ENCODE results near the gene IGF2. TPM values are rescaled to one million over a fixed set of nuclear protein-coding genes. Genes with fewer than 3 reads are reported as not detected.

IGF2 gene
- total RNA-seq, 1 experiment from 2014 or later: 0.35 TPM

DNA sequence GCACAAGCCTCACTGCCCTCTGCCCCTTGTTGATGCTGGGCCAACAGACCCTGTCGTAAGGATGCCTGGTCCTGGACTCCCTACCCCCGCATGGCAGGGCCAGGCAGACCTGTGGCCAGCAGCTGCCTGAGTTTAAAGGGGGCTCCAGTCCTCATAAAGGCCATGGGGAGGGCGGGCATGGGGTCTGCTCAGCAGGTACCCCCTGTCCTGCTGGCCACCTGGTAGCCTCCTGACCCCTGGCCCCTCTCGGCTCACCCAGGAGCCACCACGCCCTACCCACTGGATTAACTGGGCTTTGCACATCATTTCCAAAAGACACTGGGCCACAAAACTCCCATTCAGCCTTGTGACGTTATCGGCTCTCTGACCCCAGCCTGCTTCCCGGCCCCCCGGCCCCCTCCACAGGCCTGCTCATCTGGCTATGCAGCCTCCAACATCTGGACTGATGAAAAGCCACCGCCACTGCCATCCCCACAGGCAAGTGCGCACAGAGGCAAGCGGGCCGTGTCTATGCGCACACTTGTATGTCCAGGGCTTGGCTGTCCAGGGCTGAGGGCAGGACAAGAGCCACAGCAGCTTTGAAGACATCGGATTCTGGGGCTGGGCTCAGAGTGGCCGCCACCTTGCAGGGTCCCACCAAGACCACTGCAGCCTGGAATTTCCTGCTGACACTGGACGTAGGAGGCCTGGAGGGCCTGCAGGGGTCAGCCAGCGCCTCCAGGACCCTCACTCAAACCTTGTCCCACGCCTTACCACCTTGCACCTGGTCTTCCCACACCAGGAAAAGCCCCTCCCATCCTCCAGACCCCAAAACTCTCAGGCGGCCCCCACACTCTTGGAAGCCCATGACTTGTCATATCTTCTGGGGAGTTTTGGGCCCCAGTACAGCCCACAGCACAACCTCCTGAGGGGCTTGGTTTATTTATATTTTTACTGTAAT is 48.7 kb downstream of the IGF2 start:
- H3K27ac Mint-ChIP-seq (ENCODE audit: low read depth, unreplicated experiment): no peak overlapping the region
- TF ChIP-seq, protein P1, sequence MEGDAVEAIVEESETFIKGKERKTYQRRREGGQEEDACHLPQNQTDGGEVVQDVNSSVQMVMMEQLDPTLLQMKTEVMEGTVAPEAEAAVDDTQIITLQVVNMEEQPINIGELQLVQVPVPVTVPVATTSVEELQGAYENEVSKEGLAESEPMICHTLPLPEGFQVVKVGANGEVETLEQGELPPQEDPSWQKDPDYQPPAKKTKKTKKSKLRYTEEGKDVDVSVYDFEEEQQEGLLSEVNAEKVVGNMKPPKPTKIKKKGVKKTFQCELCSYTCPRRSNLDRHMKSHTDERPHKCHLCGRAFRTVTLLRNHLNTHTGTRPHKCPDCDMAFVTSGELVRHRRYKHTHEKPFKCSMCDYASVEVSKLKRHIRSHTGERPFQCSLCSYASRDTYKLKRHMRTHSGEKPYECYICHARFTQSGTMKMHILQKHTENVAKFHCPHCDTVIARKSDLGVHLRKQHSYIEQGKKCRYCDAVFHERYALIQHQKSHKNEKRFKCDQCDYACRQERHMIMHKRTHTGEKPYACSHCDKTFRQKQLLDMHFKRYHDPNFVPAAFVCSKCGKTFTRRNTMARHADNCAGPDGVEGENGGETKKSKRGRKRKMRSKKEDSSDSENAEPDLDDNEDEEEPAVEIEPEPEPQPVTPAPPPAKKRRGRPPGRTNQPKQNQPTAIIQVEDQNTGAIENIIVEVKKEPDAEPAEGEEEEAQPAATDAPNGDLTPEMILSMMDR (IDR thresholded peaks at IDR 0.05; ENCODE audit: unreplicated experiment): no peak
- POLR2A ChIA-PET: no interaction called here
- peaks cover 36% of the 10 kb centered on the region for H3K4me1 Mint-ChIP-seq (ENCODE audit: insufficient read depth, unreplicated experiment)
- intact Hi-C loops (cut with micrococcal nuclease): loop anchor here (5.0 kb wide), 1 partner anchor 52 kb away; no protein-coding TSS in a partner anchor
- H3K9me3 Mint-ChIP-seq (ENCODE audit: unreplicated experiment): peaks cover 8% of the 10 kb centered on the region
- H3K36me3 Mint-ChIP-seq (ENCODE audit: insufficient read depth, unreplicated experiment): peaks cover 4% of the 10 kb centered on the region
- DNase-seq (ENCODE audit: unreplicated experiment): no peak
- CTCF ChIA-PET: interaction anchor here (0.6 to 3.1 kb wide), 3 partner anchors 13 to 492 kb away, joined by 3 to 10 read pairs (median 4); no protein-coding TSS in a partner anchor
- BruUV-seq (replicated peaks): no TSS peak
- H3K27me3 Mint-ChIP-seq (ENCODE audit: insufficient read depth, unreplicated experiment): no peaks in the 10 kb centered on the region
- no peak overlapping the region for H3K4me3 Mint-ChIP-seq (ENCODE audit: unreplicated experiment)

DNA sequence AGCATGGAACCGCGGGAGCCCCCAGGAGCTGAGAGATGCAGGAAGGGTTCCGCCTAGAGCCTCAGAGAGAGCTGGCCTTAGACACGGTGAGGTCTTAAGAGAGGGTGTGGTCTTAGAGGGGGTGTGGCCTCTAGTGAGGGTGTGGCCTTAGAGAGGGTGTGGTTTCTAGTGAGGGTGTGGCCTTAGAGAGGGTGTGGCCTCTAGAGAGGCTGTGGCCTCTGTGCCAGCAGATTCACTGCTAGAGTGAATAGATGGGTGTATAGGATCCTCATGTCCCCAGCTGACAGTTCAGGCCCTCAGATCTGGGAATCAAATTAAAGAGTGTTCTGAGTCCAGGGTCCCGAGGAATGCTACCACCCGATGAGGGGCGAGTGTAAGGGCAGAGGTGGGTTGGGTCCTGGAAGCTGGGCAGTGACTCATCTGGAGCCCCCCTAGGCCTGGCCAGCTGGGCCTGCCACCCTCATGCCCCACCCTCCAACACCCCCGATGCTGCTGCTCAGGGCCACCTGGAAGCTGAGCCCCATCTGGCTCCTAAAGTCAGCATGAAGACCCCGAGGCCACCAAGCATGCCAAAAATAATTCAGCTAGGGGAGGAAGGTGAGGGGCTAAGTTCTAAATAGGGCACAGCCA is 49.5 kb downstream of the IGF2 start:
- no peak overlapping the region for H3K4me3 Mint-ChIP-seq (ENCODE audit: unreplicated experiment)
- intact Hi-C loops (cut with micrococcal nuclease): loop anchor here (5.0 kb wide), 1 partner anchor 53 kb away; no protein-coding TSS in a partner anchor
- H3K9me3 Mint-ChIP-seq (ENCODE audit: unreplicated experiment): peaks cover 16% of the 10 kb centered on the region
- H3K27me3 Mint-ChIP-seq (ENCODE audit: insufficient read depth, unreplicated experiment): no peaks in the 10 kb centered on the region
- ChIA-PET CTCF (interaction anchor here (0.6 to 3.1 kb wide), 3 partner anchors 13 to 491 kb away, joined by 3 to 10 read pairs (median 4); no protein-coding TSS in a partner anchor), POLR2A (interaction anchor here (0.5 kb wide), 1 partner anchor 347 kb away, joined by 3 read pairs; no protein-coding TSS in a partner anchor)
- H3K36me3 Mint-ChIP-seq (ENCODE audit: insufficient read depth, unreplicated experiment): peaks cover 4% of the 10 kb centered on the region
- H3K27ac Mint-ChIP-seq (ENCODE audit: low read depth, unreplicated experiment): no peak overlapping the region
- DNase-seq (ENCODE audit: unreplicated experiment): peak; percentile 65
- BruUV-seq (replicated peaks): no TSS peak
- H3K4me1 Mint-ChIP-seq (ENCODE audit: insufficient read depth, unreplicated experiment): peaks cover 36% of the 10 kb centered on the region
- TF ChIP-seq, protein P1 (IDR thresholded peaks at IDR 0.05; ENCODE audit: unreplicated experiment): no peak

DNA sequence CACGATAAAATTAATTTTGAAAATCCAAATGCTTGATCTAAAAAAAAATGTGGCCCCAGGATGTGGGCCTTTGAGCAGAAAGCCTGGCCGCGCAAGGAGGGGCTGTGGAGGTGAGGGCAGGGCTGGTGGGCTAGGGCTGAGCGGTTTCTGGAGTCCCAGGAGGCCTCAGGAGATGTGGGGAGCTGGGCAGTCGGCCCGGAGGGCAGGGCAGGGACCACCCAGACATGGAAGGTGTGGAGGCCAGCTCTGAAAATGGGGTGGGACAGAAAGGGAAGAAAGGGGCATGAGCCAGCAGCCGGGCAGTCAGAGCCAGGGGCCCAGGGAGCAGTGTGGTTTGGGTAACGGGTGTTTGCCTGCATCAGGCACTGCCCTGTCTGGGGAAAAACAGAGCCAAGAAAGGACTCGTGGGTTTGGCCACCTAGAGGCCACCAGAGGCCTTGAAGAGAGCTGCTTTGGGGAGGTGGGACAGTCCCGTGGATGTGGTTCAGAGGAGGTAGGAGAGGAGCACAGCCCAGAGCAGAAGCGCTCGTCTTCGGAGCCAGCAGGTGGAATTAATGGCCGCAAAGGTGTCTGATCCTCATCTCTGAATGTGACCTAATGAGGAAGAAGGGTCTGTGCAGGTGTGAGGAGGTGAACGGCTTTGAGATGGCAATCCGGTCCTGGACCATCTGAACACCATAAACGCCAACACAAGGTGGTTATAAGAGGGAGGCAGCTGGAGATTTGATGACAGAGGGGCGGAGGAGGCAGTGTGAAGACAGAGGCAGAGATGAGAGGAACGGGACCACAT is 50.2 kb downstream of the IGF2 start:
- no peaks in the 10 kb centered on the region for H3K27me3 Mint-ChIP-seq (ENCODE audit: insufficient read depth, unreplicated experiment)
- peaks cover 23% of the 10 kb centered on the region for H3K9me3 Mint-ChIP-seq (ENCODE audit: unreplicated experiment)
- peaks cover 6% of the 10 kb centered on the region for H3K36me3 Mint-ChIP-seq (ENCODE audit: insufficient read depth, unreplicated experiment)
- POLR2A ChIA-PET: interaction anchor here (0.5 kb wide), 1 partner anchor 347 kb away, joined by 3 read pairs; no protein-coding TSS in a partner anchor
- H3K4me3 Mint-ChIP-seq (ENCODE audit: unreplicated experiment): no peak overlapping the region
- TF ChIP-seq, protein P1 (IDR thresholded peaks at IDR 0.05; ENCODE audit: unreplicated experiment): no peak
- no peak for DNase-seq (ENCODE audit: unreplicated experiment)
- H3K27ac Mint-ChIP-seq (ENCODE audit: low read depth, unreplicated experiment): no peak overlapping the region
- CTCF ChIA-PET: interaction anchor here (0.6 to 3.1 kb wide), 4 partner anchors 9 to 62 kb away, joined by 3 to 10 read pairs (median 4); no protein-coding TSS in a partner anchor
- H3K4me1 Mint-ChIP-seq (ENCODE audit: insufficient read depth, unreplicated experiment): peaks cover 30% of the 10 kb centered on the region
- intact Hi-C loops (cut with micrococcal nuclease): no loop called here
- BruUV-seq (replicated peaks): no TSS peak

Data from MCF 10A (cell line).